GM18867 (cell line): Measurements from ENCODE around the gene FBXO33.
"Not testable (repeated sequence)": the region's sequence is repeated elsewhere in the genome, so short reads cannot be mapped to it uniquely, and the experiment has no call there.

Experiments used
- ATAC-seq: cut with Tn5 transposase; IDR thresholded peaks from one replicate; pipeline ENCODE4 v1.9.1; 2021; ENCODE audit warnings: mild to moderate bottlenecking, moderate library complexity; ENCODE audit not compliant: unreplicated experiment

Gene FBXO33

DNA sequence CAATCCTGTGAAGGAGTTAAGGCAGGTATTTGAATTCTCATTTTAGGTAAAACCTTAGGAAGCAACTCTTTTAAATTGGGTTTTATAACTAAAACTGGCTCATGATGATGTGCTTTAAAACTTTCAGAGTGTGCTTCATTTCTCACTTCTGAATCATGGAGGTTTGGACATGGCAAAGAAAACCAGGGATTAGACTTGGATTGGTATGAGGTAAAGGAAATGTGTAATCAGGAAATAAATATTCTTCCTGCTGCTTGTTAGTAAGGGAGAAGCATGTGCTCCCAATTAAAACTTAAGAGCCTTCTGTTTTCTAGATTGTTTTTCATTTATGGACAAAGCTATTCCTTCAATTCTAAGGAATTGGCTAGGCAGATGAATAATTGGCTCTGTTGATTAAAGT lies 57.4 kb downstream of the FBXO33 start:
- ATAC-seq: no peak

DNA sequence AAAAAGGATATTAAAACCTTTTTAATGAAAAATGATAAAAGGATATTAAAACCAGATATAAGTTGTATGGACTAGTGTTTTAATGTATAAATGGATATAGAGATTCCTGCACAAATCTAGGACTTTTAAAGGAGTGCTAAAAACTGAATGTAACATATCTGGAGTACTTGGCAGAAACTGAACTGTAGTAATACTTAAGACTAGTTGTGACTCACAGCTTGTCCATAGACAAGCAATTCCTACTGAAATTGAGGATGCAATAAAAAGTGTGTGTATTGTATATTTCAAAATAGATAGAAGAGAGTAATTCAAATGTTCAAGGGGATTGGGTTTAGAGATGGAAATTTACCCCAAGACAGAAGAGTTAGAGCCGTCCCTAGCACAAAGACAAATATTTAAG lies 59.6 kb downstream of the FBXO33 start:
- ATAC-seq: no peak

DNA sequence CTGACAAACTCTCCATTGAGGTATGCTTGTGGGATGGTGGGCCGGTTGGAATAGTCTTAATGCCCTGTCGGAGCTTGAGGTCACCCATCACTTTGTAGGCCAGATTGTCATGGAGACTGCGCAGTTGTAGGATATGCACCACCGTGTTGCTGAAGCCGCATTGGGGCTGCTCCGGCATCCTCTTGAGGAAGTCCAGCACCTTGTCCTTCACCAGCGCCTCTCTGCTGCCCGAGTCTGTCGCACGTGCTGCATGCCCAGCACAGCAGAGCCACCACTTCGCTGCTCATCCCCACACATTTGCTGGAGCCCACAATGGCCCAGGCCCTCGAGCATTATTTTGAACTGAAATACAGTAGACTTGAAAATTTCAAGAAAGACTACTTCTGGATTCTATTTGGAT lies 61.8 kb downstream of the FBXO33 start:
- no peak for ATAC-seq

DNA sequence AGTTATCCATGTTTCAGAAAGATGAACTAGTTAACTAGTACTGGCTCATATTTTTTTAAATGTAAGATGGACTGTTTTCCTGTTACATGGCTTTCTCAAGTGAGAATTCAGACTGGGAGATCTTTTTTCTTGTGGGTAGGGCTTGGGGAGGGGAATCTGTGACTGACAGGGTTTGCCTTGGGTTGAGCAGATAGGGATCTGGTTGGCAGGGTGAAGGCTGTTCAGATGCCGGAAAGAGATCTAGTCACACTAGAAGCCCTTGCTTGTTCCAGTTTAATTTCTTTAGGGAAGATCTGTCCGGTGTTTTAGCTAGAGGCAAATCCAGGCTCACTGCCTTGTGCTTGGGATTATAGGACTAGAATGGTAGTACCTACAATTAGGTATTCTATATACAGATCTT lies 63.2 kb downstream of the FBXO33 start:
- ATAC-seq: no peak

DNA sequence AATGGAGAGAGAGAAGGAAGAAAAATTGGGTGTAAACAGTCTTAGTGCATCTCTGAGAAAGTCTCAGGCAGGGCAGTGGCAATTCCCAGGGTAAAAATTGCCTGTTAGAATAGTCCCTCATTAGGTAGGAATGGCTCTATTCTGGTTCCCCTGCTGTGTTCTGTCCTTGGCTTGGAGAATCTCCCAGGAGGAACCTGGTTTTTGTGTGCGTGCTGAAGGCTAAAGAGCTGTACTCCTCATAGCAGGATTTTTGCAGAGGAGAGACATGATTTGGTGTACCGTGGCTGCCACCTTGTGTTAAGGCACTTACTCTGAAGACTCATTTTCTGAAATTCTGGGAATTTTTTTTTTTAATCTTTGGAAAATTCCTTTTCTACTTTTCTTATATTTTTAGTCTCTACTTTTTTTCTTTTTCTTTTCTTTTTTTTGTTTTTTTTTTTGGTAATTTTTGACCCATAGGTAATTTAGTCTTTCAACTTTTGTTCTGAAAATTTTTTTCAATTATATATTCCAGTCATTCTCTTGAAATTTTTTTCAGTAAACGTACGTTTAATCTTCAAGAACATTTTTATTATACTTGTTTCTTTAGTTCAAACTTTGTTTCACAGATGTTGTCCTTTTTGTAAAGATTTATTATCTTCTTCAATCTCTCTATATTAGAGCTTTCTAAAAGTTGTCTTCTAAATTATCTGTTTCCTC lies 63.8 kb downstream of the FBXO33 start:
- no peak for ATAC-seq

DNA sequence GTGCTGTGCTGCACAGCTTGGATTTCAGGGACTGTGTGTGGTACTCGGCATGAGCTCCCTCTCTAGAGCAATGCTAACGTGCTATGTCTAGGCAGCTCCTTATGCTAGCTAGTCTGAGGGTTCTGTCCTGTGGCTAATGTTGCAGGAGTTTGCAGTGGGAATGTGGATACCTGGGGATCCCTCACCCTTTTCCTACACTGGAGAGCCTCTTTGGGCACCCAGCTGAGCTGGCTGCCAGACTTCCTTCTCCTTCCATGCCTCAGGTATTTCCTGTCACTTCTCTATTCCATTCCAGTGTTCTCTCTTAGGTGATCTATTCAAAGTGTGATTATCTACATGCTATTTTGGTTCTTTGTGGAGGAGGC lies 64.9 kb downstream of the FBXO33 start:
- no peak for ATAC-seq

DNA sequence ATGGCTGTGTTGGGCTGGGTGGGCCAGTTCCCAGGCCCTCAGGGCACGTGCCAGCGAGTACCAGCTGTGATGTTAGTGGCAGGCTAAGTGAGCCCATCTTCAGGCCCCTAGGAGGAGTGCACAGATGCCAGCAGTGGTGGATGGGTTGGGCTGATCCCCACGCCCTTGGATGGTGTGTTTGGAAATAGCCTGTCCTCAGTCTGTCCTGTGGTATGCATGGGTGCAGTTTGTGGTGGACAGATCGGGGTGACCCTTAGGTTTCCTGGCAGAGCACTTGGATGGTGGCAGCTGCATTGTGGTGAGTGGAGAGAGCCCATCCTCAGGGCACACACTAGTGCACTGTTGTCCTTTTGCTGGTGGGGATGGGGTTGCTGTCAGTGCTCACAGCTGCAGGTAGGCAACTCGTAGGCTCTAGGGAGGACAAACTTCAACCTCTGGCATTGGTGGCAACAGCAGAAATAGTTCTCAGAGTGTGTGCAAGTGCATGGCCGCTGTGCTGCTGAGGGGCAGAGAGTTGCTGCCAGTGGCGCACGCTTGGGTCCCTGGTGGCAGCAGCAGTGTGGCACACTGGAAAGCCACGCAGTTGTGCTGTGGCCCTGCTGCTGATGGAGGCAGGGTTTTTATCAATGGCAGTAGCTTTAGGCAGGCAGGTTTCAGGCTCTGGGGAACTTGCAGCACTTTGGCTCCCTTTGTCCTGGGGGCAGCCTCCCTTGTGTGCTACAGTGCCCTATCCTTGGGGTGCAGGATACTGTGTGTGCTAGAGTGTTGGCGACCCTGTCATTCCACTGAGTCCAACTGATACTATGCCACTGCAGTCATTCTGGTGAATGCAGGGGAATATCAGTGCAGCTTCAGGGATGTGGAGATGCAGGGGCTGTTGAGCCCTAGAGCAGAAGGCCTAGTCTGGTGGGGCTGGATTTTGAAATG lies 65.5 kb downstream of the FBXO33 start:
- ATAC-seq: no peak

DNA sequence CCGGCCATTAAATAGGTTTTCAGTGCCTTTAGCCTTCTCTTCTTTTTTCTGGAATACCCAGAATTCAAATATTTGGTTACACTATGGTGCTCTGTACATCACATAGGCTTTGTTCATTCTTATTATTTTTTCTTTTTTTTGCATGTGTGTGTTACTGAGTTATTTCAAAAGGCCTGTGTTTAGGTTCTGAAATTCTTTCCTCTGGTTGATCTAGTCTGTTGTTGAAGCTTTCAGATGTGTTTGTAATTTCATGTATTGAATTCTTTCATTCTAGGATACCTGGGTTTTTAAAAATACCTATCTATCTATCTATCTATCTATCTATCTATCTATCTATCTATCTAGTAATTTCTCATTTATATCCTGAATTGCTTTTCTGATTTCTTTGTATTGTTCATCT lies 66.9 kb downstream of the FBXO33 start:
- ATAC-seq: no peak

DNA sequence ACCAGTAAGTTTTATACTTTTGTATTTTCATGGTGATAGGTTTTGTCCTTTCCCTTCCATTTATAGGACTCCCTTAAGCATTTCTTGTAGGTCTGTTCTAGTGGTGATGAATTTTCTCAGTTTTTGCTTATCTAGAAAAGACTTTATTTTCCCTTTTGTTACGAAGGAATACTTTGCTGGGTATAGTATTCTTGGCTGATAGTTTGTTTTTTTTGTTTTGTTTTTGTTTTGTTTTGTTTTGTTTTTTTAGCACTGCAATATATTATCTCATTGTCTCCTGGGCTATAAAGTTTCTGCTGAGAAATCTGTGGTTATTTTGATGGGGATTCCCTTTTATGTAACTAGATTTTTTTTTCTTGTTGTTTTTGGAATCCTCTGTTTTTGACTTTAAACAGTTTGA lies 67.7 kb downstream of the FBXO33 start:
- no peak for ATAC-seq

DNA sequence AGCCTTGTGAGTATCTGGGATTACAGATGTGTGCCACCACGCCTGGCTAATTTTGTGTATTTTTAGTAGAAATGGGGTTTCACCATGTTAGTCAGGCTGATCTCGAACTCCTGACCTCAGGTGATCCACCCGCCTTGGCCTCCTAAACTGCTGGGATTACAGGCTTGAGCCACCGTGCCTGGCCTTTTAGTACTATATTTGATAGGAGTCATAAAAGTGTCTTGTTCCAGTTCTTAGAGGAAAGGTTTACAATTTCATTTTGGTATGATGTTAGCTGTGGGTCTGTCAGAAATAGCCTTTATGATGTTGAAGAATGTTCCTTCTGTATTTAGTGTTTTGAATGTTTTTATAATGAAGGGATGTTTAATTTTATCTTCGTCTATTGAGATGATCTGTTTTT lies 70.7 kb downstream of the FBXO33 start:
- ATAC-seq: not testable (repeated sequence)

DNA sequence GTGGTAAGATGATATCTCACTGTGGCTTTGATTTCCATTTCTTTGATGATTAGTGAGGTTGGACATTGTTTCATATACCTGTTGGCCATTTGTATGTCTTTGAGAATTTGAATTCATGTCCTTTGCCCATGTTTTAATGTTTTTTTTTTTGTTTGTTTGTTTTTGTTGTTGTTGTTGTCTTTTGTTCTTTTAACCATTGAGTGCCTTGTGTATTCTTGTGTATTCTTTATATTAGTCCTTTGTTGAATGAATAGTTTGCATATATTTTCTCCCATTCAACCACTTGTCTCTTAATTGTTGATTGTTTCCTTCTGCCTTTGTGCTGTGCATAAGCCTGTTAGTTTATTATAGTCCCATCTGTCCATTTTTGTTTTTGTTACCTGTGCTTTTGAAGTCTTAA lies 71.9 kb downstream of the FBXO33 start:
- ATAC-seq: no peak

DNA sequence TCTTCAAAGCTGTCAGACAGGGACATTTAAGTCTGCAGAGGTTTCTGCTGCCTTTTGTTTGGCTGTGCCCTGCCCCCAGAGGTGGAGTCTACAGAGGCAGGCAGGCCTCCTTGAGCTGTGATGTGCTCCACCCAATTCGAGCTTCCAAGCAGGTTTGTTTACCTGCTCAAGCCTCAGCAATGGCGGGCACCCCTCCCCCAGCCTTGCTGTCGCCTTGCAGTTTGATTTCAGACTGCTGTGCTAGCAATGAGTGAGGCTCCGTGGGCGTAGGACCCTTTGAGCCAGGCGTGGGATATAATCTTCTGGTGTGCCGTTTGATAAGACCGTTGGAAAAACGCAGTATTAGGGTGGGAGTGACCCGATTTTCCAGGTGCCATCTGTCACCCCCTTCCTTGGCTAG lies 73.2 kb downstream of the FBXO33 start:
- not testable (repeated sequence) for ATAC-seq

DNA sequence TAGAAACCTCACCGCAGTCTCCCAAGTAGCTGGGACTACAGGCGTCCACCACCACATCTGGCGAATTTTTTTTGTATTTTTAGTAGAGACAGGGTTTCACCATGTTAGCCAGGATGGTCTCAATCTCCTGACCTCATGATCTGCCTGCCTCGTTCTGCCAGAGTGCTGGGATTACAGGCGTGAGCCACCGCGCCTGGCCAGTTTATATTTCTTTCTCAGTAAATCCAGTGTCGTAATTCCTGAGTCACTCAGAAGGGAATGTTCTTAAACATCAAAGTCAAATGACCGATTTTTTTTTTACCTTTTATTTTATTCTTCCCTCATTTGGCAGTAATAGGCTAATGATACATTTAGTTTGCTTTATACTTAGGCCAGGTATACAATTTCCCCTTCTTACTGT lies 80.5 kb downstream of the FBXO33 start:
- no peak for ATAC-seq

DNA sequence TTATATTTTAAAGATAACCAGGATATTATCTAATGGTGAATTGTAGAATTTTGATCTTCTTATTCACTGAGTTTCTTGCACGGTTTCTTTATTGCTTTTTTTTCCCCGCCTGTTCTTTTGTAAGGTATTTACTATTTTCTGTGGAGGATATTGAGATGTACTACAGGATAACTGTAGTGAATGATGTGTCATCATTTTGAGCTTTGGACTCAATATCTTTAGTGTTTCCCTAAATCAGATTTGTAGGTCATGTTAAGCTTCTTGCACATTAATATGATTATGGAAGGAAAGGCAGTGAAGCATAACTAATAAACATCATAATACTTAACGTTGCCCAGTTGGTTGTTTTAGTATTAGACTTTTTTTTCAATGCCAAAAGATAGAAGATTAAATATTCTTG lies 81.4 kb downstream of the FBXO33 start:
- no peak for ATAC-seq
